ENCODE data around the gene RTTN.

The RTTN gene

DNA sequence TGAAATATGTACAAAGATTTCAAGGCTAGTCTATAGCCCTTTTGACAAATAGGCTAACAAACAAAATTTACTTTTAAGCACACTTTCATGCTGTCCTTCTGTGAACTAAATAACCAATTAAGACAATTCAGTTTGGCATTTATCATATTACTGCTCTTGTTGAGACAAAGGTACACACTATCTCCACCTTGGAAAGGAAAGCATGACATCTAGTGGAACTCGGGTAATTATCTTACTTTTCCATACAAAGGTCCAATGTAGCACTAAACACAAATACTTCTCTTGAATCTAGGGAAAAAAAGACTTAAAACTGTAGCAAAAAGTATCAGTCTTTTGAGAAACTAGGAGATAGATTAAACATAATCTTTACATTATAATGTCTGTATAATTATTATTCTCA is 132.8 kb downstream of the RTTN start:
- Histone ChIP-seq H3K4me3 (ENCODE audit: low read length) (no peak overlapping the region), H3K27me3 (ENCODE audit: control insufficient read depth, insufficient read depth, low read length) (no peaks in the 10 kb centered on the region), H3K36me3 (ENCODE audit: insufficient read depth, low read length) (no peaks in the 10 kb centered on the region), H3K4me1 (ENCODE audit: control insufficient read depth, insufficient read depth, low read length) (no peaks in the 10 kb centered on the region), H3K9me3 (replicated peaks; ENCODE audit: low read length) (no peaks in the 10 kb centered on the region), H3K4me2 (ENCODE audit: low read length) (no peak overlapping the region), H3K9ac (ENCODE audit: low read depth, low read length) (no peak overlapping the region)

- H3K27me3 ChIP-seq (ENCODE audit: control insufficient read depth, insufficient read depth, low read length), result no peaks in the 10 kb centered on the region
Observed at GRCh38 chr18:70069965-70070364, 135.5 kb downstream of the RTTN start.

DNA sequence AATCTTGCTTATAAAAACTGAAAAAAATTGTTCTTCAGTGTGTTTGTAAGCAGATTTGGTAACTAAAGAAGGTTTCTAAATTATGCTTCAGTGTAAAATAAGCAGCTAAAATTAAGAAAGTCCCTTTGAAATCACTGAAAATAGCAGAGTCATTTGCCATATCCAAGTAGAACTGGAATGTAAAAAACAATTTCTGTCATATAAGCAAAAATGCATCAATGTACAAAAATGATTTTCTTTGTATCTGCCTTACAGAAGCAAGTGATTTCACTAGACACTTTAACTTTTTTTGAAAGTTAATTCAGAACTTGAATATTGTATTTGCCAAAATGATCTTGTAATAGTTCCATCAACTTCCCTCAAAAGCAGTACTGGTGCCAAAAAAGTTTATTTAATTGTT is 136.1 kb downstream of the RTTN start:
- Histone ChIP-seq H3K4me3 (ENCODE audit: low read length) (no peak overlapping the region), H3K9ac (ENCODE audit: low read depth, low read length) (no peak overlapping the region), H3K4me1 (ENCODE audit: control insufficient read depth, insufficient read depth, low read length) (no peaks in the 10 kb centered on the region), H3K9me3 (replicated peaks; ENCODE audit: low read length) (no peaks in the 10 kb centered on the region), H3K36me3 (ENCODE audit: insufficient read depth, low read length) (no peaks in the 10 kb centered on the region), H3K4me2 (ENCODE audit: low read length) (no peak overlapping the region), H3K27me3 (ENCODE audit: control insufficient read depth, insufficient read depth, low read length) (no peaks in the 10 kb centered on the region)

More at GRCh38 chr18:70069965-70070364, 135.5 kb downstream of the RTTN start:
- no peaks in the 10 kb centered on the region for H3K36me3 ChIP-seq (ENCODE audit: insufficient read depth, low read length)
- no peaks in the 10 kb centered on the region for H3K9me3 ChIP-seq (replicated peaks; ENCODE audit: low read length)
- no peak overlapping the region for H3K9ac ChIP-seq (ENCODE audit: low read depth, low read length)
- H3K4me1 ChIP-seq (ENCODE audit: control insufficient read depth, insufficient read depth, low read length), result no peaks in the 10 kb centered on the region
- no peak overlapping the region for H3K4me3 ChIP-seq (ENCODE audit: low read length)
- H3K4me2 ChIP-seq (ENCODE audit: low read length), result no peak overlapping the region

GRCh38 chr18:70068981-70069380 is 136.5 kb downstream of the RTTN start:
- Histone ChIP-seq H3K9me3 (replicated peaks; ENCODE audit: low read length) (no peaks in the 10 kb centered on the region), H3K36me3 (ENCODE audit: insufficient read depth, low read length) (no peaks in the 10 kb centered on the region), H3K4me1 (ENCODE audit: control insufficient read depth, insufficient read depth, low read length) (no peaks in the 10 kb centered on the region), H3K4me2 (ENCODE audit: low read length) (no peak overlapping the region), H3K4me3 (ENCODE audit: low read length) (no peak overlapping the region), H3K9ac (ENCODE audit: low read depth, low read length) (no peak overlapping the region), H3K27me3 (ENCODE audit: control insufficient read depth, insufficient read depth, low read length) (no peaks in the 10 kb centered on the region)

DNA sequence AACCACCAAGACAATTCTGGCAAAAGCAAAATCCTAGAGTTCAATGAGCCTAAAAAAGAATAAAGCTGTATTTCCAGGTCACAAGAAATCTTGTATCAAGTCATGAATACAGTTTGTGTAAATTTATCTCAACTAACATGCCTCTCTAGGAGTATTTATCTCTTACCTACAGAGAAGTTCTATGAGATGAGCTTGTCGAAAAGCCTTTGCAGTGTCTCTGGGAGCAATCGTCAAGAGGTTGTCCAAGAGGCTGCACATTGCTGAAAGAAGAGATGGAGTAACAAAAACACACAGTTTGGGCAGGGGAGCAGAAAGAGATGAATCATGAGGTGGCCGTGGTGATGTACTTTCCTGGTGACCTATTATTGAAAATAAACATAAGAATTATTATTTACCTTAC is 145.8 kb downstream of the RTTN start:
- H3K27me3 ChIP-seq (ENCODE audit: control insufficient read depth, insufficient read depth, low read length), result no peaks in the 10 kb centered on the region
- no peak overlapping the region for H3K9ac ChIP-seq (ENCODE audit: low read depth, low read length)

DNA sequence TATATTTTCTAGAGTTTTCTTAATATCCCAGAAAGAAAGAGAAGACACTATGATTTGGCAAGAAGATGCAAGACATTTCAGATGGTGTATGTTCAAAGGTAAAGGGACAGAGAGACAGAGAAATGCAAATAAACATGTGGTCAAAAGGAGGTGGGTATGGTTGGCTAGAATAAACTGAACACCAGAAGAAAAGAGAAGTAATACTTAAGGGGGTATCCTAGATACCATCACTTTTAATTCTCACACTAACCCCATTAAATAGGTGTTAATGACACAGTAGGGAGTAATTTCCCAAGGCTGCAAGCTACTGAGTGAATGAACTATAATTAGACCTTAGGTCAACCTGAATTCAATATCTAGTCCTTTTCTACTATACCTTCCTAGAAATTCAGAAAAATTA is 146.6 kb downstream of the RTTN start:
- H3K9me3 ChIP-seq (replicated peaks; ENCODE audit: low read length), result no peaks in the 10 kb centered on the region
- H3K4me1 ChIP-seq (ENCODE audit: control insufficient read depth, insufficient read depth, low read length), result no peaks in the 10 kb centered on the region
- no peak overlapping the region for H3K4me2 ChIP-seq (ENCODE audit: low read length)
- H3K36me3 ChIP-seq (ENCODE audit: insufficient read depth, low read length), result no peaks in the 10 kb centered on the region
- H3K4me3 ChIP-seq (ENCODE audit: low read length), result no peak overlapping the region
- no peaks in the 10 kb centered on the region for H3K27me3 ChIP-seq (ENCODE audit: control insufficient read depth, insufficient read depth, low read length)
- no peak overlapping the region for H3K9ac ChIP-seq (ENCODE audit: low read depth, low read length)

More for the DNA sequence above, 145.8 kb downstream of the RTTN start:
- H3K4me2 ChIP-seq (ENCODE audit: low read length), result no peak overlapping the region
- H3K36me3 ChIP-seq (ENCODE audit: insufficient read depth, low read length), result no peaks in the 10 kb centered on the region
- H3K4me3 ChIP-seq (ENCODE audit: low read length), result no peak overlapping the region
- no peaks in the 10 kb centered on the region for H3K4me1 ChIP-seq (ENCODE audit: control insufficient read depth, insufficient read depth, low read length)
- H3K9me3 ChIP-seq (replicated peaks; ENCODE audit: low read length), result no peaks in the 10 kb centered on the region

GRCh38 chr18:70047931-70048603 is 157.4 kb downstream of the RTTN start:
- no peaks in the 10 kb centered on the region for H3K36me3 ChIP-seq (ENCODE audit: insufficient read depth, low read length)
- peak overlapping the region; percentile 63 for H3K4me3 ChIP-seq (ENCODE audit: low read length)
- peaks cover 46% of the 10 kb centered on the region for H3K4me1 ChIP-seq (ENCODE audit: control insufficient read depth, insufficient read depth, low read length)
- no peaks in the 10 kb centered on the region for H3K9me3 ChIP-seq (replicated peaks; ENCODE audit: low read length)
- H3K9ac ChIP-seq (ENCODE audit: low read depth, low read length), result peak overlapping the region; percentile 69
- no peaks in the 10 kb centered on the region for H3K27me3 ChIP-seq (ENCODE audit: control insufficient read depth, insufficient read depth, low read length)
- H3K4me2 ChIP-seq (ENCODE audit: low read length), result peak overlapping the region; percentile 68

DNA sequence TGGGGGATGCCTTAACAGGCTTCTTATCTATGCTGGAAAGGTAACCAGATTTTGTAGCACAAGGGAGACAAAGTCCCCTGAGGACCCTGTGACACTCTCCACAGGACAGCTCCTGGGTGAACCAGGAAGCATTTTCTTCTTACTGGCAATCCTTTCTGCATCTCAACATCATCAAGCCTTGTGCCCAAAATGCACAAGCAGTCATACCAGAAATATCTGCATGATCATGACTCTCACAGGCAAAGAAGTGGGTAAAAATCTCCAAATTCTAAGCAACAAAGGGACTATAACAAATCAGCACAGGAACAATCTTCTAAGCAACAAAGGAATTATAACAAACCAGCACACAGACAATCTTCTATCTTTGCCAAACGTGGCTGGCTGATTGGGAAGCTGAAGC is 158.7 kb downstream of the RTTN start:
- peak overlapping the region; percentile 63 for H3K4me3 ChIP-seq (ENCODE audit: low read length)
- H3K9me3 ChIP-seq (replicated peaks; ENCODE audit: low read length), result no peaks in the 10 kb centered on the region
- H3K4me2 ChIP-seq (ENCODE audit: low read length), result peak overlapping the region; percentile 68
- peaks cover 4% of the 10 kb centered on the region for H3K36me3 ChIP-seq (ENCODE audit: insufficient read depth, low read length)
- H3K4me1 ChIP-seq (ENCODE audit: control insufficient read depth, insufficient read depth, low read length), result peaks cover 48% of the 10 kb centered on the region
- H3K27me3 ChIP-seq (ENCODE audit: control insufficient read depth, insufficient read depth, low read length), result no peaks in the 10 kb centered on the region
- peak overlapping the region; percentile 69 for H3K9ac ChIP-seq (ENCODE audit: low read depth, low read length)

DNA sequence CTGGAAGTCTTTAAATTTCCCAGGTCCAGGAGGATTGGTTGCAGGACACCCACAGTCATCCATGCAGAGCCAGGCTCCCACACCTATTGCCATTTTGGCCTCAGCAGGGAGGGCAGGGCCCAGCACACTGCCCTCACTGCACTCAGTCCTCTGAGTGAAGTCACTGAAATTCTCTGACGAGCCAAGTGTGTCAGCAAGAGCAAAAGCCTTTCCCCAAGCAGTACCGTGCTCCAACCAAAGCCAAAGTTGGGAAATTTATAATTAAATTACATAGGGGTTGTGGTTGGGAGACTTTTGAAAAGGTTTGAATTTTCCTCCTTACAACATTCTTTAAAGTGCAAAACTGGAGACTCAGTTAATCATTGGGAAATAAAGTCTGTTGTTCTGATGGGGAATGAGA is 159.3 kb downstream of the RTTN start:
- H3K4me2 ChIP-seq (ENCODE audit: low read length), result peak overlapping the region; percentile 68
- H3K27me3 ChIP-seq (ENCODE audit: control insufficient read depth, insufficient read depth, low read length), result no peaks in the 10 kb centered on the region
- H3K4me3 ChIP-seq (ENCODE audit: low read length), result peak overlapping the region; percentile 63
- H3K36me3 ChIP-seq (ENCODE audit: insufficient read depth, low read length), result peaks cover 4% of the 10 kb centered on the region
- H3K9ac ChIP-seq (ENCODE audit: low read depth, low read length), result peak overlapping the region; percentile 69
- peaks cover 53% of the 10 kb centered on the region for H3K4me1 ChIP-seq (ENCODE audit: control insufficient read depth, insufficient read depth, low read length)
- H3K9me3 ChIP-seq (replicated peaks; ENCODE audit: low read length), result no peaks in the 10 kb centered on the region

GRCh38 chr18:70044632-70045031 is 160.9 kb downstream of the RTTN start:
- H3K4me3 ChIP-seq (ENCODE audit: low read length), result peak overlapping the region; percentile 29
- H3K9ac ChIP-seq (ENCODE audit: low read depth, low read length), result peak overlapping the region; percentile 69
- H3K4me1 ChIP-seq (ENCODE audit: control insufficient read depth, insufficient read depth, low read length), result peaks cover 56% of the 10 kb centered on the region
- no peaks in the 10 kb centered on the region for H3K9me3 ChIP-seq (replicated peaks; ENCODE audit: low read length)
- no peaks in the 10 kb centered on the region for H3K27me3 ChIP-seq (ENCODE audit: control insufficient read depth, insufficient read depth, low read length)
- H3K36me3 ChIP-seq (ENCODE audit: insufficient read depth, low read length), result peaks cover 4% of the 10 kb centered on the region
- H3K4me2 ChIP-seq (ENCODE audit: low read length), result peak overlapping the region; percentile 68

GRCh38 chr18:70041459-70042050 is 163.9 kb downstream of the RTTN start:
- H3K4me1 ChIP-seq (ENCODE audit: control insufficient read depth, insufficient read depth, low read length), result peaks cover 49% of the 10 kb centered on the region
- no peak overlapping the region for H3K4me3 ChIP-seq (ENCODE audit: low read length)
- no peak overlapping the region for H3K4me2 ChIP-seq (ENCODE audit: low read length)
- no peaks in the 10 kb centered on the region for H3K27me3 ChIP-seq (ENCODE audit: control insufficient read depth, insufficient read depth, low read length)
- no peaks in the 10 kb centered on the region for H3K9me3 ChIP-seq (replicated peaks; ENCODE audit: low read length)
- H3K36me3 ChIP-seq (ENCODE audit: insufficient read depth, low read length), result peaks cover 15% of the 10 kb centered on the region
- H3K9ac ChIP-seq (ENCODE audit: low read depth, low read length), result no peak overlapping the region

DNA sequence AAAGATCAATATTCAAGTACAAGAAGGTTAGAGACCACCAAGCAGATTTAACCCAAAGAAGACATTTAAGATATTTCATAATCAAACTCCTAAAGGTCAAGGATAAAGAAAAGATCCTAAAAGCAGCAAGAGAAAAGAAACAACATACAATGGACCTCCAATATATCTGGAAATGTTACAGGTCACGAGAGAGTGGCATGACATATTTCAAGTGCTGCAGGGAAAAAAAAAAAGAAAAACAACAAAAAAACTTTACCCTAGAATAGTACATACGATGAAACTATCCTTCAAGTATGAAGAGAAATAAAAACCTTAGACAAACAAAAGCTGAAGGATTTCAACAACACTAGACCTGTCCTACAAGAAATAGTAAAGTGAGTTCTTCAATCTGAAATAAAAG is 166.3 kb downstream of the RTTN start:
- peaks cover 15% of the 10 kb centered on the region for H3K36me3 ChIP-seq (ENCODE audit: insufficient read depth, low read length)
- H3K9ac ChIP-seq (ENCODE audit: low read depth, low read length), result no peak overlapping the region
- peaks cover 29% of the 10 kb centered on the region for H3K4me1 ChIP-seq (ENCODE audit: control insufficient read depth, insufficient read depth, low read length)
- no peak overlapping the region for H3K4me2 ChIP-seq (ENCODE audit: low read length)
- no peaks in the 10 kb centered on the region for H3K9me3 ChIP-seq (replicated peaks; ENCODE audit: low read length)
- H3K27me3 ChIP-seq (ENCODE audit: control insufficient read depth, insufficient read depth, low read length), result no peaks in the 10 kb centered on the region
- no peak overlapping the region for H3K4me3 ChIP-seq (ENCODE audit: low read length)

Measured in skeletal muscle satellite cell (primary cell).